GM19099 (cell line): Measurements from ENCODE around the gene ADM2.

Source experiments
- POLR2A ChIP-seq: IDR thresholded peaks from 3 replicates; pipeline ENCODE4 v1.6.1; 2011; ENCODE audit warnings: low read depth; ENCODE audit not compliant: insufficient read length; ENCODE audit errors: extremely low read depth

The ADM2 gene

GRCh38 chr22:50517495-50518260 lies 36.3 kb downstream of the ADM2 start:
- TF ChIP-seq POLR2A: no peak

GRCh38 chr22:50518606-50519005 lies 37.3 kb downstream of the ADM2 start:
- TF ChIP-seq POLR2A: no peak

GRCh38 chr22:50519151-50519550 lies 37.8 kb downstream of the ADM2 start:
- no peak for TF ChIP-seq POLR2A

- TF ChIP-seq POLR2A: no peak
Observed at GRCh38 chr22:50520826-50521453, 39.6 kb downstream of the ADM2 start.

GRCh38 chr22:50521710-50522109 lies 40.4 kb downstream of the ADM2 start:
- TF ChIP-seq POLR2A: no peak

- no peak for TF ChIP-seq POLR2A
Observed at GRCh38 chr22:50522208-50522805, 41.0 kb downstream of the ADM2 start.

GRCh38 chr22:50522806-50523438 lies 41.6 kb downstream of the ADM2 start:
- no peak for TF ChIP-seq POLR2A

- no peak for TF ChIP-seq POLR2A
Observed at GRCh38 chr22:50523458-50523805, 42.1 kb downstream of the ADM2 start.

- no peak for TF ChIP-seq POLR2A
Observed at GRCh38 chr22:50523806-50524675, 42.7 kb downstream of the ADM2 start.

- TF ChIP-seq POLR2A: no peak
Observed at GRCh38 chr22:50524676-50525103, 43.3 kb downstream of the ADM2 start.

GRCh38 chr22:50525104-50525857 lies 43.9 kb downstream of the ADM2 start, which contains the start of gene SCO2:
Gene SCO2, minus strand, starts transcription at chr22:50525598. Its CDS starts 1,187 bp downstream, at chr22:50524411.
- peak; percentile 87 for TF ChIP-seq POLR2A

GRCh38 chr22:50525858-50526107 lies 44.4 kb downstream of the ADM2 start:
- TF ChIP-seq POLR2A: no peak

- TF ChIP-seq POLR2A: peak; percentile 70
Observed at GRCh38 chr22:50526108-50526833, 44.9 kb downstream of the ADM2 start.
